Measurements from ENCODE around the gene APAF1.

The APAF1 gene

DNA sequence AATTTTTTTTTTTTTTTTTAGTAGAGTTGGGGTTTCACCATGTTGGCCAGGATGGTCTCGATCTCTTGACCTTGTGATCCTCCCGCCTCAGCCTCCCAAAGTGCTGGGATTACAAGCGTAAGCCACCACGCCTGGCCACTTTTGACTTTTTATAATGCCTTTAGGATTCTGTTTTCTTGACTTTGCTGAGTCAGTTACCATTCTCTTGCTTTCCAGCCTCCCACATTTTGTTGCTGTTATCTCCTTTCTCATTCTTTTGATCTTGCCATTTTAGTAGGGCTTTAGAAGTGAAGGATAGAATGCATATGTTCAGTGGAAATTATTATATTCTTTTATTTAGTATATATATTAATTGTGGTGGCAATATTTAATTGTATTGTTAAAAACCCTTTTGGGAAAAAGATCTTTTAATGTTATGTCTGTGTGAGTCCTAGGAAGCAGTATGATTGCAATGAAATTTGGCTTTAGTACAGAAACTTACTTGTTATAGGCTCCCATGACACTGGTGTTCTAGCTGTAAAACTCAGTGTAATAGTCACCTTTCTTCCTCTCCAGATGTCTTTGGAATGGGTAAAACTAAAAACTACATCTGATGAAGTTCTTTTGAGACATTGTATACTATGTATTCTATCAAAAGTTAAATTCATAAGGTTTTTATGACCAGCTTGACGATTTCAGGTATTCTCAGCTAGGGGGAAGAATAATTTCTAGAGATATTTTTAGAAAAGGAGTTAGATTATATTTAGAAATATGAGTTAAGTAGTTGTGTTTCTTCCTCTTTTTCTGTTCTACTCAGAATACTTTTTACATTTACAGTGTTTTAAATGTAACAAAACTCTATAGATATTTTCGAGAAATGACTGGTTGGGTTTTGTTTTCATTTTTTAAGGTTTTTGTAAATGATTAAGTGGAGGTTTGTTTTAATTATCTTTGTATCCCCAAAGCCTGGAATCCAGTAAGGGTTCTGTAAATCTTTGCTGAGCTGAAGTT lies 74.7 kb downstream of the APAF1 start:
- TF ChIP-seq, protein P1, sequence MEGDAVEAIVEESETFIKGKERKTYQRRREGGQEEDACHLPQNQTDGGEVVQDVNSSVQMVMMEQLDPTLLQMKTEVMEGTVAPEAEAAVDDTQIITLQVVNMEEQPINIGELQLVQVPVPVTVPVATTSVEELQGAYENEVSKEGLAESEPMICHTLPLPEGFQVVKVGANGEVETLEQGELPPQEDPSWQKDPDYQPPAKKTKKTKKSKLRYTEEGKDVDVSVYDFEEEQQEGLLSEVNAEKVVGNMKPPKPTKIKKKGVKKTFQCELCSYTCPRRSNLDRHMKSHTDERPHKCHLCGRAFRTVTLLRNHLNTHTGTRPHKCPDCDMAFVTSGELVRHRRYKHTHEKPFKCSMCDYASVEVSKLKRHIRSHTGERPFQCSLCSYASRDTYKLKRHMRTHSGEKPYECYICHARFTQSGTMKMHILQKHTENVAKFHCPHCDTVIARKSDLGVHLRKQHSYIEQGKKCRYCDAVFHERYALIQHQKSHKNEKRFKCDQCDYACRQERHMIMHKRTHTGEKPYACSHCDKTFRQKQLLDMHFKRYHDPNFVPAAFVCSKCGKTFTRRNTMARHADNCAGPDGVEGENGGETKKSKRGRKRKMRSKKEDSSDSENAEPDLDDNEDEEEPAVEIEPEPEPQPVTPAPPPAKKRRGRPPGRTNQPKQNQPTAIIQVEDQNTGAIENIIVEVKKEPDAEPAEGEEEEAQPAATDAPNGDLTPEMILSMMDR (conservative IDR thresholded peaks at IDR 0.05) = no peak
- H3K27ac ChIP-seq = no peak overlapping the region

DNA sequence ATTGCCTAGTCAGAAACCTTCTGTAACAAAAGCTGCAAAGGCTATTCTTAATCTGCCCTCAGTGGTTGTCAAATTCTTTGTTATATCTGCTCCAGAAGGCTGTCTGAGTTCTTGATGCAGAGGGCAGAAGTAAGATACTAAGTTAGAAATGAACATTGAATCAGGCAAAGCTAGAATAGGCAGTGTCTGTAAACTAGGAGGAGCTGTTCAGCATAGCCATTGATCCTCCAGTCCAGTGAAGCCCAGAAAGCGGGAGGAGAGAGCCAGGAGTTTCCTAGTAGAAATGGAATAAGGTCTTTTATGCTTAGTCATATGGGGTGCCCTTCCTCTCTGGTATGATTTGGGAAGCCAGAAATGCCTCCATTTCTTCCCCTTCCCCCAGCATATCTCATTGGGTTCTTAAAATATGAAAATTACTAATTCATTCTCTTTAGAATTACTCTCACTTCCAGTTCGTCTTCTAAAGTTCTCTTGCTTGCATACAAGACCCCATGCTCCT lies 76.2 kb downstream of the APAF1 start:
- TF ChIP-seq, protein P1 (conservative IDR thresholded peaks at IDR 0.05) = no peak
- H3K27ac ChIP-seq = no peak overlapping the region

DNA sequence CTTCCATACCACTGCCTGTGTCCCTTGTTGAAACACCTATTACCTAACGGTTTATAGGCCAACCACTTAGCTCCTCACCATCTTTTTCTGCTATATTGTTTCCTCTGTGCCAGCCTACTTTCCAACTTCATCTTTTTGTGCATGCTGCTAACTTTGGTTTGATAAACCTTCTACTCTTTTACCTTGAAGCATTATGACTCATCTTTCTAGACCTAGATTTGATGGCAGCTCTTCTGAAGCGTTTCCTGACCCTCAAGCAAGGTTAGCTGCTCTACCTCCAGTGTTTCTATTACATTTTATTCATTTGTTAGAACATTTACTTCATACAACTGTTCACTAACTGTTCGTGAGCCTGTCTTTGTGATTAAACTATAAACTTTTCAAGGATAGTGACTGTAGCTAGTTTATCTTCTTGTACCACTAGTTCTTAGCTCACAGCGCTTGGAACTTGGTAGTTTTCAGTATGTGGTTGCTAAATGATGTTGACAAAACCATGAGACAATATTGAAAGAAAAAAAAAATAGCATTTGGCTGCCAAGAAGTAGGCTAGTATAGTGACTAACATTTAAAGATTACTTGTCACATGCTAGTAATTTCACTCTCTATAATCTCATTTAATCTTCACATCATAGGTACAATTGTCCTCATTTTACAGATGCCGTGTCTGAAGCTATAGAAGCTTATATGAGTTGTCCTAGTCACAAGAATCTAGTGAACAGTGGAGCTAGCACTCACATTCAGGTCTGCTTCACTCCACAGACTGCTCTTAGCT lies 79.5 kb downstream of the APAF1 start:
- TF ChIP-seq, protein P1 (conservative IDR thresholded peaks at IDR 0.05) = no peak
- H3K27ac ChIP-seq = no peak overlapping the region

DNA sequence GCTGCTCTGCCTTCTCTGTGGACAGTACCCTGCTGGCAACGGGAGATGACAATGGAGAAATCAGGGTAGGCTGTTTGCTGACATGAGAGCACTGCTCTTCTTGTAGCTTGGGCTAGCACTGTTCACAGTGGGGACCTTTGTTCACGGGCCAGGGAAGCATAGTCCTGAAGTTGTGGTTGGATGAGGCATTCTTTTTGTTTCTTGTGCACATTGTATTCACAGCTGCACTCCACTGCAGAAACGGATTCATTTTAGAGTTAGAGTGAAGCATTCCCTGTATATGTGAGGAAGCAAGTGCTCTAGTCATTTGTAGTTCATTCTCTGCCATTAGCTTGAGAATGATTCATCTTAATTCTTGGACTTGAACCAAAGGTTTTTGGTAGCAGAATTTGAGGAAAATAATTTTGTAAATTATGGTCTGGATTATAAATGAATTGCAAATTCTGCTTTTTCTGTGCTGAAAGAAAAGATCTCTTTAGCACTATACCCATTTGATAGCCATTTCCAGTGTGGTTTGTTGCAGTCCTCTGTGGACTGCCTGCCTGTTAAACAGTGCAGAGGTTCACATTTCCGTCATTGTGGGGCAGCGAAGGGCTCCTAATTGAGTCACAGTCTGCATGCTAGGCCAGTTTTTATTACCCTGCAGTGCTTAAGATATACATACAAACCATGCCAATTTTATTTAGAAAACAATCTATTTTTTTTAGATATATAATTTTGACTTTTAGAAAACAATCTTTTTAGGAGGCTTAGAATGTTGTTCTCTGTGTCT lies 80.6 kb downstream of the APAF1 start:
- H3K27ac ChIP-seq = no peak overlapping the region
- TF ChIP-seq, protein P1 (conservative IDR thresholded peaks at IDR 0.05) = peak; percentile 76

DNA sequence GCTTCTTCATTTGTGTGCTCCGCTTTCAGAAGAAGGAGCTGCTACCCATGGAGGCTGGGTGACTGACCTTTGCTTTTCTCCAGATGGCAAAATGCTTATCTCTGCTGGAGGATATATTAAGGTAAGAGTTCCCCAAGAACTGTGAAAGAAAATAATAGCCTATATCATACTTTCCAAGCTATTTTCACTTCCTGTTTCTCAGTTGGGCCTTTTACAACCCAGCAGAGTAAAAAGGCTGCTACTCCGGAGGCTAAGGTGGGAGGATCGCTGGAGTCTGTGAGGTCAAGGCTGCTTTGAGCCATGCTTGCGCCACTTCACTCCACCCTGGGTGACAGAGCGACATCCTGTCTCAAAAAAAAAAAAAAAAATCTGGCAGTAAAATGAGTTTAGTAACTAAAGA lies 82.1 kb downstream of the APAF1 start:
- no peak overlapping the region for H3K27ac ChIP-seq
- TF ChIP-seq, protein P1 (conservative IDR thresholded peaks at IDR 0.05) = no peak

DNA sequence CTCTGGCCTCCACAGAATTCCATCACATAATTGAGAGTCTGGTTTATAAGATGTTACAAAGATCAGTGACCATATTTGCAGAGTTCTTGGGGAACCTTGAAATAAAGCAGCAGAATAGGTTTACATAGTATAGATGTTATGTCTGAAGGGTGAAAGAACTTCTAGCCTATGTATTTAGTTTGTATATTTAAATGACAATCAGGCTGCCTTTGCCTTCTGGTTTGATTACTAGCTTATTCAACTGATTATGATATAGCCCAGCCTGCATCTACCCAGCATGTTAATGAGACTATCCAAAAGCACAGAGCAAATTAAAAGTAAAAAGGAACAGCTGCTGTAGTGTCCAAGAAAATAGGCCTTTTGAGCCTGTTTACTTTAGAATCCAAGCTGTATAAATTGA lies 85.3 kb downstream of the APAF1 start:
- no peak overlapping the region for H3K27ac ChIP-seq
- TF ChIP-seq, protein P1 (conservative IDR thresholded peaks at IDR 0.05) = no peak
